ENCODE measurements around the gene ITSN1.
"Not testable (repeated sequence)": the region's sequence is repeated elsewhere in the genome, so short reads cannot be mapped to it uniquely, and the experiment has no call there.

Gene ITSN1

DNA sequence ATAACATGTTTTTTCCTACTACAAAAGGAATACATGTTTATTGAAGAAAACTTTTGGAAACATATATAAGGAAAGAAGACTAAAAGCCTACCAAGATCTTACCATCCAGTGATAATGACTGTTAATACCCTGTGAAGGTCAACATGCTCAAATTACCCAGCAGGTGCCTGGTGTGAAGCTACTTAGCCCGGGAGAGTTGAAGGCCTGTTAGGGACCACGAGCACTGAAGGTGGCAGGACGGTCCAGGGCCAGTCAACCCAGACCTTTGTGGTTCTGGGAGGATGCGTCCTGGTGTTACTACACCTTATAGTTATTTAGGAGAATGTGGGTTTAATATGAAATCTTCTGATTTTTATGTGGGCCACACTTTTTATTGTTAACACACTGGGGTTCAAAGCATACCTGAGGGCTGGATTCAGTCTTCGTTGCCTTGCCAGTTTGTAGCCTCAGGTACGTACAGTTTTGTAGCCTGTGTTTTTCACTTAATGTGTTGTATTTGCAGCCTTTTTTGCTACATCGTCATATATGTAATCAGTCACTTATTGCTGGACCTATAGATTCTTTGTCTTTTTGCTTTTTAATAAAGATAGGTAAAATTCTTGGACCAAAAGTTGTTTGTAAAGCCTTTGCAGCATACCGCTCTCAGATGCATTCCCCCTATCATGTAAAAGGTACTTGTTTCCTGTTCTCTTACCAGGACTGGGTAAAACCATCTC lies 9.8 kb downstream of the ITSN1 start:
- no peak for DNase-seq

DNA sequence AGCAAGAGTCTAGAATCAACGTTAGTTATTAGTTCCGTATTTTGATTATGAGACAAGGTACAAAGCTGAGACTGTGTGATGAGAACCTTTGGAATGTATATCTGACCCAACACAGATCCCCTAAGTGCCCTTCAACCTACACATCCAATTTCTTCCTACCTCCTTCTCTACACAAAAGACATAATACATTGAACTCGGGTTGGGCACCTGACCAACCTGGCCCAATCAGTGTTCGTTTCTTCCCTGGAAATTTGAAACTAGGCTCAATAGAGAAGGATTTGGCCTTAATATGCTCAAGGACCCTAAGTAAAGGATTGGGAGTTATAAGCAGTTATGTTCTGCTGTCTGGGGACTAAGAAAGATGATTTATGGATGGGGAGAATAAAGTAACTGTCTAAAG lies 12.1 kb downstream of the ITSN1 start:
- no peak for DNase-seq

DNA sequence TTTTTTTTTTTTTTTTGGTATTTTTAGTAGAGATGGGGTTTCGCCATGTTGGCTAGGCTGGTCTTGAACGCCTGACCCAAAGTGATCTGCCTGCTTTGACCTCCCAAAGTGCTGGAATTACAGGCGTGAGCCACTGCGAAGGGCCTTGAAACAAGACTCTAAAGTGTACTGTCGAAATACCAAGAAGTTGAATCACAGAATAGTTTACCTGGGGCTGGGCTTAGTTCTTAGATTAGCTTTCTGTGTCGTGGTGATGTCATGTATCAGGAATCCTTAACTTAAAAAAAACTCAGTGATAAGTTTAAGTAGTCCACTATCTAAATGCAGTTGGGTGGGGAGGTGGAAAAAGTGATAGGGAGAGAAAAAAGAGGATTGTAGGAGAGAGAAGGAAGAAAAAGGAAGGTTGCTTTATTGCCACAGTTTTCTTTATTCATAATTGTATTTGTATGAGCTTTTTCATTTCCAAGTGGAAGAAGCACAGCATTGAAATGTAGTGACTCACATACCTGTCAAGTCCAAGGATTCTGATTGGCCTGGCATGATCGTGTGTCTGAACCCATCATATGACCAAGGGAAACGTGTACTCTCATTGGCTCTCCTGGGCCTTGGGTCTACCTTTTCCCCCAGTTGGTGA lies 13.4 kb downstream of the ITSN1 start:
- no peak for DNase-seq

DNA sequence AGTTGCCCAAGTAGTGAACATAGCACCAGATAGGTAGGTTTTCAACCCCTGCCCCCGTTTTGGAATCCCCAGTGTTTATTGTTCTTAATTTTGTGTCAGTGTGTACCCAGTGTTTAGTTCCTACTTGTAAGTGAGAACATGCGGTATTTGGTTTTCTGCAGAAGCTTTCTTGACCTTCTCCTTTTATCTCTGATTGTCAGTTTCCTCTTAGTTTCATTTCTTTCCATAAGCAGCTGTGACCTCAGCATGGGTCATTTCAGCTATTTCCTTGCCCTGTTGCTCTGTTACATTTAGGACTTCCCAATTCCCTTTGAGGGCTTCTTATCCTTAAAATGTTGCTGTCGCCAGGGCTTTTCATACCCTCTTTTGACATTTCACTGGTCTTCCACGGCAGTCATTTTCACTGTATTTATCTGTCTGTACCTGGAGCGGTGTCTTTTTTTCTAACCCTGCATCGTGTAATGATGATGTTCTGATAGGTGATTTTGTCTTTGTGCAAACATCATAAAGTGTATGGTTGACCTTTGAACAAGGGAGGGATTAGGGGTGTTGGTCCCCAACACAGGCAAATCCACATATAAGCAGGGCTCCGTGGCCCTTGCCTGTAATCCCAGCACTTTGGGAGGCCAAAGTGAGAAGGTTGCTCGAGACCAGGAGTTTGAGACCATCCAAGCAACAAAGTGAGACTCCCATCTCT lies 15.0 kb downstream of the ITSN1 start:
- no peak for DNase-seq

DNA sequence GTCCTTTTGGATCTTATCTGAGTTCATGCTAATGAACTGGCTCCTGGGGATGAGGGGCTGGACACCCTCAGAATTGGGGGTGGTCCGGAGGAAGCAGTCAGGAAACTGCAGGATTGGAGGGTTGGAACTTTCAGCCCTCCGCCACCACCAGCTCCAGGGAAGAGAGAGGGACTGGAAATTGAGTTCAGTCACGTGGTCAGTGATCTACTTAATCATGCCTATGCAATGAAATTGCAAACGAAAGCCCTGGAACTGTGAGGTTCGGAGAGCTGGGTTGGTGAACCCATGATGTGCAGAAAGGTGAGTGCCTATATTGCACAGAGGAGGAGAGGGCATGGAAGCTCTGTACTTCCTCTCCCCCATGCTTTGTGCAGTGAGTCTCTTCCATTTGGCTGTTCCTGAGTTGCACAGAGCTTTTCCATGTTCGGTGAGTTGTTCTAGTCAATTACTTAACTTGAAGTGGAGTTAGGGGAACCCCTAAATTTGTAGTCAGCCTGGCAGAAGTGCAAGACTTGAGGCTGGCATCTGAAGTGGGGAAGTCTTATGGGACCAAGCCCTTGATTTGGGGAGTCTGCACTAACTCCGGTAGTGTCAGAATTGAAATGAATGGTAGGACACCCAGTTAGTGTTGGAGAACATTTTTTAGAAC lies 16.7 kb downstream of the ITSN1 start:
- DNase-seq = no peak

DNA sequence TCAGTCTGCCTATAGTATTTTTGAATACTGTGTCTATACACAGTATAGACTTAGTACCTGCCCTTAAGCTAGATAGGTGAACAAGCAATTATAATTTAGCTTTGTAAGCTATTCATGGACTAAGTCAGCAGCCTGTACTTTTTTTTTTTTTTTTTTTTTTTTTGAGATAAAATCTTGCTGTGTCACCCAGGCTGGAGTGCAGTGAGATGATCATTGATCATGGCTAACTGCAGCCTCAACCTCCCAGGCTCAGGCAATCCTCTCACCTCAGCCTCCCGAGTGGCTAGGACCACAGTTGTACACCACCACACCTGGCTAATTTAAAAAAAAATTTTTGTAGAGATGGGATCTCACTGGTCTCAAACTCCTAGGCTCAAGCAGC lies 17.3 kb downstream of the ITSN1 start:
- no peak for DNase-seq

DNA sequence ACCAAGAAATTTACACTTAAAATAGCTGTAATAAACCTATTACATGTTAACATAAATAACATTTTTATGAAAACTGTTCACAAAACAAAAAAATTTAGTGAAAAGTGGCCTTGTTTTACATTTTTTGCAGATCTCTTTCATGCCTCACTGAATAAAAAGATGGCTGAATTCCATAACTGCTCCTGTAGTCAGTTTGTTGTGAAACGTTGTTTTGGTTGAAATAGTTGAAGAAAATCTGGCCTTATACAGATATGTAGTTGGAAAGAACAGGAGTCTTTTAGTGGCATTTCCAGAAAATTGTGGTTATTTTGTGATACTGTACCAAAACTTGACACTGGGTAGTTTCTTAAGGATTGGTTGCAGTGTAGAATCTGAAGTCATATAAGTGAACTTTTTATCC lies 18.1 kb downstream of the ITSN1 start:
- no peak for DNase-seq

DNA sequence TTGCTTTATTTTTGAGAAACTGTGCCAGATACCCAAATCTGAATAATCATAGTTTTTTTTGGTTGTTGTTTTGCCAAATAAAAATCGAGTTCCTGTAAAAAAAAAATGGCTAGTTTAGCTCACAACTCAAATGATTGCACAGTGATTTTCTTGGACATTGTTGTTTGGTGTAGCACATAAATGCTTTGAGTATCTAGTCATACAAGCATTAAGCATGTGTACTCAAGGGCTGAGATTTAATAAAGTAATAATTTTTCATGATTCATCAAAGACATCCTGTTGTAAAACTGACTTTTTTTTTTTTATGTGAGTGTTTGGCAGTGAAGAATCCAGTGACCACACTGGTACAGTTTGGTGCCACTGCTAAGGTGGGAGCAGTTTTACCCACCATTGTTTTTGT lies 18.8 kb downstream of the ITSN1 start:
- DNase-seq = no peak

DNA sequence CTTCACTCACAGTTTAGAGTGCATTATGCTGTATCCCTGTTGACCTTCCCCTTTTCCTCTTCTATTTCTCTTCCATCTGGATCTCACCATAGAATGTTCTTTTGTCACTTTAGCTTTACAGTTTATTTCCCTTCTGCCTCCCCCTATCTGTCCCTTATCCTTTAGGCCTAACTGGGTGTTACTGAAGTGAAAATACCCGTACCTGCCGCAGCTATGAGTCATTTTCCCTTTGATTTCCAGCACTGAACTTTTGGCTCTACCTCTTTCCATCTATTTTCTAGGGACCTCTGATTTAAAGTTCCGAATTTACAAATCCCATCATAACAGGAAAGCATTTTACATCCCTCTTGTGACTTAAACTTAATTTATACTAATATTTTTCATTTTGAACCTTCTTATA lies 19.7 kb downstream of the ITSN1 start:
- no peak for DNase-seq

DNA sequence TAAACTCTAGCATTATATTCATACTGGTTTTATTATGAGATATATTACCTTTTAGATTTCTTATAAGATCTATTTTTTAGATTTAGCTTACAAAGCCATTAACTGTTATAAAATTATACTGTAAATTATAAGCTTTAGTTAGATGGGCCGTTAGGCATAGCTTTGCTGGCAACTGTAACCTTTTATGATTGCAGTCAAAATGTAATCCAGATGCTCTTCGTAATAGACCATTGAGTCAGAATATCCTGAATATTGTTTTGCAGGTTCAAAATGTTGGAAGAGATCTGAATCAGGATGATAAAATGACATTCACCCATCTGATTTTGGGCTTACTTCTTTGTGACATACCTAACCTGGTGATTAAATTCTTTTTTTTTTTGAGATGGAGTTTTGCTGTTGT lies 20.9 kb downstream of the ITSN1 start:
- DNase-seq = no peak

DNA sequence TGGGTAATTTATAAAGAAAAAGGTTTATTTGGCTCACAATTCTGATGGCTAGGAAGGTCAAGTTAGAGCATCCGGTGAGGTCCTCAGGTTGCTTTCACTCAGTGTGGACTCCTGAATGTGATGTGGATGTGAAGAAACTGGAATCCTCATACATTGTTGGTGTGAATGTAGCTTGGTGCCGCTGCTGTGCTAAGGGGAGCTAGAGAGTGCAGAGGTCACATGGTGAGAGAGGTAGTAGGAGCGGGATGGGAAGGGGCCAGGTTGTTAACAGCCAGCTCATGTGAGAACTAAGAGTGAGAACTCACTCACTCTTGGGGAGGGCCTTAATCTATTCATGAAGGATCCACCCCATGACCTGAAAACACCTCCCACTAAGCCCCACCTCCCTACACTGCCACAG lies 21.8 kb downstream of the ITSN1 start:
- no peak for DNase-seq

DNA sequence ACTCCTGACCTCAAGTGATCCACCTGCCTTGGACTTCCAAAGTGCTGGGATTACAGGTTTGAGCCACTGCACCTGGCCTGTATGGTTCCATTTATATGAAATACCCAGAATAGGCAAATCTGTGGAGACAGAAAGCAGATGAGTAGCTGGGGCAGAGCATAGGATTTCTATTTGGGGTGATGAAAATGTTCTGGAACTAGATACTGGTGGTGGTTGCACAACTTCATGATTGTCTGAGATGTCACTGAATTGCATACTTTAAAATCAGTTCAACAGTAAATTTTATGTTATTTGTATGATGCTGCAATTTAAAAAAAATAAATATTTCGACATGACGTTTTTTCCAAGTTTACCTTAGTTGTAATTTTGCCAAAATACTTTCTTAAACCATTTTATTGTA lies 23.9 kb downstream of the ITSN1 start:
- no peak for DNase-seq

DNA sequence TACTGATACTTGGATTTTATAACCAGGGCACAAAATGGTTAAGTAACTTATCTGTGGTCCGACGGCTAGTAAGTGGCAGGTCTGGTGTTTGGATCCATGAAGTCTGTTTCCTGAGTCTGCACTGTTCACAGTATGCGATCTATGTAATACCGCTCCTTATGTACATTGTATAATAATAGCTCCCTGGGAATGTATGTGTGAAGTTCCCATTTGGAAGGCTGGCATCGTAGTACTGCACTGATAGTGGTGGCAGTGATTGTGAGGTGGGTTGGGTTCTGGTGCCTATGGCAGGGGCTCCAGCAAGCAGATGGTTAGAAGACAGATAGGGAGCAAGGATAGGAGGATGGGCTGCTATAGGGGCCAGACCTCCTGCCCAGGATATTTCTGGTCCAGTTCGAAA lies 25.3 kb downstream of the ITSN1 start:
- DNase-seq = no peak

DNA sequence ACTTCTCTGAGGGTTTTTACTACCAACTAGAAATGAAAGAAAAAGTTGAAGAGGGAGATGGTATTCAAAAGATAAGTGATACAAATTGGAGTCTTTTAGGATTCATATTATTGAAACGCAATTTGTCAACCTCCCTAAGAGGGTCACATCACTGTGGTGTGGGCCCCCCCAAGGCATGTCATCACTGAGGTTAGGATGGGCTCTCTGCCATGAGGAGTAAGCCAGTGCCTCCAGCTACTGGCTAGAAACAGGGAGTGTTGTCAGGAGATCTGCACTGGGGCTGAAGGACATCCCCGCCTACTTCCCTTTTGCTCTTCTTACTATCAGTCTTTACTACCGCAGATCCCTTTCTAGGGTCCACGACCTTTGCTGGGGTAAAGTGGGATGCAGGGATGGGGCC lies 25.9 kb downstream of the ITSN1 start:
- DNase-seq = no peak

DNA sequence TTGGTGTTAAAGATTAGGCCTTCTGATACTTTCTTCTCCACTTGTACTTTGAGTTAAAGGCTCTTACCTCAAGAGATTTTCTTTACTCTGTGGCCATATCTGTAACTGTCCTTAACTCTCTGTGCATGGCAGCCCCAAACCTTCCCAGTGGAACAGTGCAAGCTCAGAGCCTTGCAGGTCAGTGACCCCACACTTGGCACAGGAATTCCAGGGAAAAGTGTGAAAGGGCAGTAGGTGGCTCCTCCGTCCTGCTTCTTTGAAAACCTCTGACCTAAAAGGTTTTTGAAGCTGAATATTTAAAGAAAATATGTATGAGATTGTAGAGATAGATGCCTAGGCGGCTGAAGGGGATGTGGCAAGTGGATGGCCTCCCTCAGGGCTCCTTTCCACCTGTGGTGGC lies 26.3 kb downstream of the ITSN1 start:
- DNase-seq = no peak

DNA sequence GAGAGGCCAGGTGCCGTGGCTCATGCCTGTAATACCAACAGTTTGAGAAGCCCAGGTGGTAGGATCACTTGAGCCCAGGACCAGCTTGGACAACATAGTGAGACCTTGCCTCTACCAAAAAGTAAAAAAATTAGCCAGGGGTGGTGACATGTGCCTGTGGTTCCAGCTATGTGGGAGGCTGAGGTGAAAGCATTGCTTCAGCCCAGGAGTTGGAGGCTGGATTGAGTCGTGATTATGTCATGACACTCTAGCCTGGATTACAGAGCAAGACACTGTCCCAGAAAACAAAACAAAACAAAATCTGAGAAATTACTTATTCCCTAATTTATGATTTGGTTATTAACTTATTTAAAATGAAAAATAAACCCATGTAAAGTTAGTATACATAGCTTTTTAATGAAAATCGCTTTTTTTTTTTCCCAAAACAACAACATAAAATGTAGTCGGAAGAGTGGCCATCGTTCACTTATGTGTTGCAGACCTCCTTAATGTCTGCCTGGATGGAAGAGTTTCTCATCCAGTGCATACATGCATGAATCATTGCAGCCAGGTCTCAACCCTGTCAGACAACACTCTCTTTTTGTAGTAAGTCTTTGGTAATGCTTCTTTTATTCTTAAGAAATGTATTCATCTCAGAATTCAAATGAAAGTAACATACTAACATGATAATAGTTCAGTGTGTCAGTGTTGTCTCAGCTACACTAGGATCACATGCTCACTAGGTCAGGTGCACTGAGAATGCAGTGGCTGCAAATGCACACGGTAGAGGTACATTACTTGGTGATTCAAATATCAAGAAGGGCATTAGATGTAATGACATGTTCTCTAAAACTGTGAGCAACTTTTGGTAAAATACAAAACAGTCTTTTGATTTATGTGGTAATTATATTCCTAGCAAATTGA lies 28.0 kb downstream of the ITSN1 start:
- DNase-seq = no peak

DNA sequence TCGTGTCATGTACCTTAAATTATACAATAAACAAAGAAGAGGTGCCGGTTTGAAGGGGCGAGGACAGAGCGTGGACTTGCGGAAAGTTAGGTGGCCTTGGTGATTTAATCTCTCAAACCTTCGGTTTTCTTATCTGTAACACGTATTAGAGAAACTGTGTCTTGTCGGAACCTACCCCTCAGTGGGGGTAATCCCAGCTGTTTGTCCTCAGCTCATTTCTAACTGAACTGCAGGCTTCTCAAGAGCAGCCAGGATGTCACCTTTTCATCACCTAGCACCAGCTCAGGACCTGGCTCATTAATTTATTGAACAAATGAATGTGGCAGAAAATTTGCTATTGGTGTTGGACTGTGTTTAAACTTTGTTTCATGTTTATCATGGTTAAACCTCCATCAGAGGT lies 31.2 kb downstream of the ITSN1 start:
- DNase-seq = no peak

DNA sequence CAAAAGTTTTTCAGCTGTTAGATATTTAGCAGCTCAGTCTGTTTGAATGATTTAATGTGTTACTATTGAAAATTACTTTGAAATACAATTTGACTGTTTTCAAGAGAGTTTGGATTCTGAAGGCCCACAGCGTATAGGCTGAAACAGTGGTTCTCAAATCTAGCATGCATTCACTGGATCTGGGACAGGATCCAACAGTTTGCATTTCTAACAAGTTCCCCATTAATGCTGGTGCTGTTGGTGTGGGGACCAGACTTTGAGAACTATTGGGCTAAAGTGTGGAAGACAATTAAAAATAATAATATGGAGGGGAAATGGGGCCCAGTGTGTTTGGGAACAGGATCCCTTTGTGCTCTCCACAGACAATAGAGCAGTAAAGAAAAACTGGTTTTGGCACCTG lies 31.9 kb downstream of the ITSN1 start:
- DNase-seq = no peak

DNA sequence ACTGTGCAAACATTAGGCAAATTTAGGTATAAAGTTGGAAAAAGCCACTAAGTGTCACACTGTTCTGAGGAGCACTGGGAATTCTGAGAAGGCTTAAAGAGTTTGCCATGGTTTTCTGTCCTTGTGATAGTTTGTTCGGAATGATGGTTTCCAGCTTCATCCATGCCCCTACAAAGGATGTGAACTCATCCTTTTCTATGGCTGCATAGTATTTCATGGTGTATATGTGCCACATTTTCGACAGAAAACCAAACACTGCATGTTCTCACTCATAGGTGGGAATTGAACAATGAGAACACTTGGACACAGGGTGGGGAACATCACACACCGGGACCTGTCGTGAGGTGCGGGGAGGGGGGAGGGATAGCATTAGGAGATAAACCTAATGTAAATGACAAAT lies 34.4 kb downstream of the ITSN1 start:
- not testable (repeated sequence) for DNase-seq

DNA sequence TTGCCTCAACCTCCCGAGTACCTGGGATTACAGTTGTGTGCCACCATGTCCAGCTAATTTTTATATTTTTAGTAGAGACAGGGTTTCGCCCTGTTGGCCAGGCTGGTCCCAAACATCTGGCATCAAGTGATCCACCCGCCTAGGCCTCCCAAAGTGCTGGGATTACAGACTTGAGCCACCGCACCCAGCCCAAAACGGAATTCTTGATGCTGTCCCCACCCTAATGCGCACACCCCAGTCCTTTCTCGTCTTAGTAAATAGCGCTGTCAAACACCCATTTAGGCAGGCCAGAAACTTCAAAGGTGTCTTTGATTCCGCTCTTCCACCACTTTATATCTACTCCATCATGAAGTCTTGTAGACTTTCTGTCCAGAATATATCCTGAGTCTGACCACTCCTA lies 35.1 kb downstream of the ITSN1 start:
- DNase-seq = no peak

DNA sequence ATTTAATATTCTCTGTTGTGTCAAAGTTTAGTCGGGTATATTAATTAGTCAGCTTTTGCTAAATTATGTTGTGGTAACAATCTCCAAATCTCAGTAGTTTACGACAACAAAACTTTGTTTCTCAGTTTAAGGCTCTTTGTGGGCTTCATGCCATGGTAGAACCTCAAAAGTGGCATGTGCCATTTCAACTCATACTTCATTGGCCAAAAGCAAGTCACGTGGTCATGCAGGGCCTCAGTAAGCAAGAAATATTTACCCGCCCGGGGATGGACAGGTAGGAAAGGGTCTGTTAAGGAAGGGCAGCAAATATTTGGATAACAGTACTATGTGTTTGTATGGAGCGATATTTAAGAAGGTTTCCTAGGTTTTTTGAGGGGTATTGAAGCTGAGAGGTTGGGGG lies 38.6 kb downstream of the ITSN1 start:
- DNase-seq = no peak

DNA sequence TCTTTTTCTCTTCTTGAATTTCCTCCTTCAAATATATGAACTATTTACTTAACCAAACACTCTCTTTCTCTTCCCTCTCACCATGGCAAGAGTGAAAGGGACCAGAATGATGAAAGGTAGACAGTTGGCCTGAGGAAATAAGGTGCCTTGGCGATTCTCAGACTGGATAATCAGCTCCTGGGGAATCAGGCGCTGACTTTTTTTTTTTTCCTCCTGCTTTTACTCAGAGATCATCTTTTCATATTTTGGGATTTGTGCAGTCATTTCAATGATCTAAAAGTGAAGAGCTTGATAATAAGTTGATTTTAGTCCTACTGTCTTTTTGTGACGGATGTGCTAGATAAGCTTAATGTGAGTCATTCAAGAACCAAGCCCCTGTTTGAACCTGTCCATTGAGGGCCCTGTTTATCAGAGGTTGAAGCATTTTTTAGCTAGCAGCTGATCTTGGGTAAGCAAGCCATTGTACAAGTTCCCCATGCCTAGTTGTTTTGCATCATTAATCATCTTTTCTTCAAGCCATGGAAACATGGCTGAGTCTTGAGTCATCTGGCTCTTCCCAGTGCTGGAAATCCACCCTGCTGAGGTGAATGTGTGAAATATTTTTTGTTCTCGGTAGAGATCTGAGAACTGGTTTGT lies 40.8 kb downstream of the ITSN1 start:
- no peak for DNase-seq

Measured in activated CD4-positive, CD25-positive, alpha-beta regulatory T cell (primary cell).